IMR-90 (cell line): ENCODE results near the gene NAT10. TPM values are rescaled to one million over a fixed set of nuclear protein-coding genes. Genes with fewer than 3 reads are reported as not detected.

ENCODE experiments used
- ATAC-seq: fragments of 200-7000 bp; cut with Tn5 transposase; 2 replicates; pipeline ENCODE4 v1.9.1; 2020; ENCODE audit warnings: low read depth, mild to moderate bottlenecking, moderate library complexity
- BruUV-seq: library from RNA; stranded (reverse); fragments of 400-500 nt; replicated peaks from 2 replicates; lab custom pipeline; 2021; lab: Mats Ljungman, UMichigan
- CTCF ChIA-PET: fragments of 300-600 bp; formaldehyde crosslinking; extraction: SDS; loops from one replicate; lab custom pipeline; 2021; ENCODE audit warnings: antibody characterized with exemption; lab: Yijun Ruan, JAX
- POLR2A ChIA-PET: fragments of 300-600 bp; sonication (Branson Sonifier 250); formaldehyde crosslinking; loops from one replicate; lab custom pipeline; 2022; ENCODE audit warnings: antibody characterized with exemption; ENCODE audit not compliant: unreplicated experiment; lab: Charles Lee
- DNase-seq: peaks from one replicate; pipeline ENCODE4 v3.0.0; 2013
- H2AFZ ChIP-seq: replicated peaks from 2 replicates; pipeline ENCODE3; 2013; ENCODE audit warnings: low read length, mild to moderate bottlenecking; ENCODE audit not compliant: poor library complexity
- H2AK5ac ChIP-seq: 2 replicates; pipeline ENCODE4 v1.6.1; 2013; ENCODE audit warnings: low read depth, low read length, inconsistent platforms
- H2AK9ac ChIP-seq: replicated peaks from 2 replicates; pipeline ENCODE3; 2013; ENCODE audit warnings: mild to moderate bottlenecking, low read depth, low read length, moderate library complexity; ENCODE audit not compliant: poor library complexity
- H2BK120ac ChIP-seq: 2 replicates; pipeline ENCODE4 v1.6.1; 2013; ENCODE audit warnings: low read depth, low read length, inconsistent platforms
- H2BK15ac ChIP-seq: 3 replicates; pipeline ENCODE4 v1.6.1; 2013; ENCODE audit warnings: low read depth, low read length, inconsistent platforms
- H2BK20ac ChIP-seq: 2 replicates; pipeline ENCODE4 v1.6.1; 2013; ENCODE audit warnings: low read depth, mild to moderate bottlenecking, inconsistent platforms, low read length, moderate library complexity
- H2BK5ac ChIP-seq: 2 replicates; pipeline ENCODE4 v1.6.1; 2013; ENCODE audit warnings: mild to moderate bottlenecking, low read depth, low read length, inconsistent platforms; ENCODE audit not compliant: poor library complexity, severe bottlenecking
- H3K14ac ChIP-seq: replicated peaks from 2 replicates; pipeline ENCODE4 v1.6.1; 2013; ENCODE audit warnings: low read depth, low read length, inconsistent platforms
- H3K18ac ChIP-seq: 2 replicates; pipeline ENCODE4 v1.6.1; 2013; ENCODE audit warnings: low read depth, low read length, control low read depth
- H3K23ac ChIP-seq: 2 replicates; pipeline ENCODE4 v1.6.1; 2013; ENCODE audit warnings: low read depth, low read length, inconsistent platforms
- H3K27ac ChIP-seq: 2 replicates; pipeline ENCODE4 v1.5.1; 2013; ENCODE audit warnings: mild to moderate bottlenecking, control low read depth, low read length; ENCODE audit not compliant: insufficient read depth
- H3K27me3 ChIP-seq: 2 replicates; pipeline ENCODE4 v1.6.1; 2013; ENCODE audit warnings: low read length; ENCODE audit not compliant: control insufficient read depth, insufficient read depth
- H3K36me3 ChIP-seq: 2 replicates; pipeline ENCODE4 v1.6.1; 2013; ENCODE audit warnings: low read length, mixed read lengths; ENCODE audit not compliant: control insufficient read depth, insufficient read depth
- H3K4ac ChIP-seq: 2 replicates; pipeline ENCODE4 v1.6.1; 2013; ENCODE audit warnings: low read depth, low read length, inconsistent platforms
- H3K4me1 ChIP-seq: 2 replicates; pipeline ENCODE4 v1.6.1; 2013; ENCODE audit warnings: low read length, mixed read lengths; ENCODE audit not compliant: control insufficient read depth, insufficient read depth
- H3K4me2 ChIP-seq: 2 replicates; pipeline ENCODE4 v1.6.1; 2013; ENCODE audit warnings: low read depth, mild to moderate bottlenecking, control low read depth, low read length, moderate library complexity
- H3K4me3 ChIP-seq: 2 replicates; pipeline ENCODE4 v1.5.1; 2013; ENCODE audit warnings: low read depth, mild to moderate bottlenecking, control low read depth, low read length, moderate library complexity; ENCODE audit not compliant: insufficient read depth
- H3K56ac ChIP-seq: 2 replicates; pipeline ENCODE4 v1.6.1; 2013; ENCODE audit warnings: low read length, inconsistent platforms; ENCODE audit not compliant: insufficient read depth; ENCODE audit errors: extremely low read depth
- H3K79me1 ChIP-seq, 2 experiments: 2 replicates each; pipeline ENCODE4 v1.6.1; 2013; ENCODE audit warnings: low read length in 2 of 2, inconsistent platforms in 1 of 2, low read depth in 1 of 2
- H3K9ac ChIP-seq: 2 replicates; pipeline ENCODE4 v1.6.1; 2013; ENCODE audit warnings: low read depth, low read length, control low read depth
- H3K9me1 ChIP-seq: 2 replicates; pipeline ENCODE4 v1.6.1; 2013; ENCODE audit warnings: low read length, inconsistent platforms; ENCODE audit not compliant: insufficient read depth
- H3K9me3 ChIP-seq: 2 replicates; pipeline ENCODE4 v1.6.1; 2013; ENCODE audit warnings: low read length; ENCODE audit not compliant: control insufficient read depth, insufficient read depth
- H4K20me1 ChIP-seq: 2 replicates; pipeline ENCODE4 v1.6.1; 2013; ENCODE audit warnings: low read length, inconsistent platforms; ENCODE audit not compliant: insufficient read depth
- H4K5ac ChIP-seq: 2 replicates; pipeline ENCODE4 v1.6.1; 2013; ENCODE audit warnings: mild to moderate bottlenecking, low read depth, low read length, control low read depth
- H4K8ac ChIP-seq, 2 experiments: 2 replicates each; pipeline ENCODE4 v1.6.1; 2013; ENCODE audit warnings: low read depth in 2 of 2, low read length in 2 of 2, control low read depth in 1 of 2, inconsistent platforms in 1 of 2
- H4K91ac ChIP-seq: 2 replicates; pipeline ENCODE4 v1.6.1; 2013; ENCODE audit warnings: low read depth, low read length, inconsistent platforms; ENCODE audit not compliant: insufficient read depth
- BHLHE40 ChIP-seq: fragments of 150-350 bp; IDR thresholded peaks from 2 replicates; pipeline ENCODE4 v1.6.1; 2016; ENCODE audit warnings: mild to moderate bottlenecking, low read depth, low read length
- CEBPB ChIP-seq: IDR thresholded peaks from 2 replicates; pipeline ENCODE4 v1.6.1; 2012; ENCODE audit warnings: low read depth, low read length, improper control_type of control experiment
- CHD1 ChIP-seq: IDR thresholded peaks from 2 replicates; pipeline ENCODE4 v1.6.1; 2012; ENCODE audit warnings: low read depth, low read length, improper control_type of control experiment
- FOS ChIP-seq: fragments of 150-350 bp; IDR thresholded peaks from 2 replicates; pipeline ENCODE4 v1.6.1; 2016; ENCODE audit warnings: low read depth, low read length
- MAFK ChIP-seq: IDR thresholded peaks from 2 replicates; pipeline ENCODE4 v1.6.1; 2012; ENCODE audit warnings: low read depth, low read length, improper control_type of control experiment
- MAZ ChIP-seq: IDR thresholded peaks from 2 replicates; pipeline ENCODE4 v1.6.1; 2012; ENCODE audit warnings: low read depth, mild to moderate bottlenecking, low read length, improper control_type of control experiment, moderate library complexity, borderline replicate concordance
- MXI1 ChIP-seq: IDR thresholded peaks from 2 replicates; pipeline ENCODE4 v1.6.1; 2012; ENCODE audit warnings: low read depth, mild to moderate bottlenecking, low read length, moderate library complexity, borderline replicate concordance
- POLR2A ChIP-seq: IDR thresholded peaks from 2 replicates; pipeline ENCODE4 v1.6.1; 2012; ENCODE audit warnings: mild to moderate bottlenecking, low read depth, low read length
- RAD21 ChIP-seq: IDR thresholded peaks from 2 replicates; pipeline ENCODE4 v1.6.1; 2012; ENCODE audit warnings: low read length, improper control_type of control experiment
- RCOR1 ChIP-seq: IDR thresholded peaks from 2 replicates; pipeline ENCODE4 v1.6.1; 2012; ENCODE audit warnings: mild to moderate bottlenecking, low read length, improper control_type of control experiment; ENCODE audit not compliant: insufficient replicate concordance
- RFX5 ChIP-seq: IDR thresholded peaks from 2 replicates; pipeline ENCODE4 v1.8.0; 2012; ENCODE audit warnings: low read depth, mild to moderate bottlenecking, low read length, moderate library complexity
- SMC3 ChIP-seq: fragments of 150-350 bp; IDR thresholded peaks from 2 replicates; pipeline ENCODE4 v1.6.1; 2016; ENCODE audit warnings: low read depth, mild to moderate bottlenecking, antibody characterized with exemption, low read length, moderate library complexity
- WGBS, 2 experiments: methylation state at CpG; one replicate each; pipeline versions ENCODE4 v1.1.5 to v1.1.7; 2013; ENCODE audit warnings: missing lambda C conversion rate in 2 of 2; ENCODE audit not compliant: insufficient read length in 1 of 2; ENCODE audit errors: extremely low coverage in 2 of 2; 5-methylcytosine and 5-hydroxymethylcytosine counted together
- dilution Hi-C: fragments of 300-500 bp; cut with HindIII; formaldehyde crosslinking; loops from one replicate; pipeline ENCODE4 v1.14.3; 2018; ENCODE audit warnings: low sequenced_read_pairs; ENCODE audit not compliant: unreplicated experiment
- in situ Hi-C: fragments of 300-500 bp; cut with MboI; formaldehyde crosslinking; loops from 3 replicates; pipeline ENCODE4 v1.14.3; 2019; ENCODE audit warnings: low sequenced_read_pairs, inconsistent platforms, mixed read lengths
- intact Hi-C: fragments of 100-400 bp; cut with micrococcal nuclease; formaldehyde crosslinking; loops from 2 replicates; pipeline ENCODE4 v1.10.0; 2022
- polyA plus RNA-seq, 3 experiments: library from polyadenylated mRNA; depleted of rRNA; stranded (reverse); fragments of >200 nt; gene quantifications; 2 replicates each; pipeline ENCODE4 v1.2.3, GENCODE V29; 2012; ENCODE audit warnings: low replicate concordance in 1 of 3
- total RNA-seq: library from RNA; depleted of rRNA; stranded (reverse); fragments of >200 nt; gene quantifications from 2 replicates; pipeline ENCODE4 v1.2.3, GENCODE V29; 2012
- TF ChIP-seq, protein P1 (sequence below): fragments of 150-350 bp; IDR thresholded peaks from 2 replicates; pipeline ENCODE4 v1.6.1; 2016; ENCODE audit warnings: low read depth, mild to moderate bottlenecking, low read length, moderate library complexity, borderline replicate concordance
- TF ChIP-seq, protein P2 (sequence below): conservative IDR thresholded peaks from 2 replicates; pipeline ENCODE4 v1.5.1; 2012; ENCODE audit warnings: mild to moderate bottlenecking, low read depth, low read length, improper control_type of control experiment

Gene NAT10
- total and polyA plus RNA-seq, 2 of the 4 experiments (the other 2 are of a cell fraction) = 28.1 to 34.8 TPM

DNA sequence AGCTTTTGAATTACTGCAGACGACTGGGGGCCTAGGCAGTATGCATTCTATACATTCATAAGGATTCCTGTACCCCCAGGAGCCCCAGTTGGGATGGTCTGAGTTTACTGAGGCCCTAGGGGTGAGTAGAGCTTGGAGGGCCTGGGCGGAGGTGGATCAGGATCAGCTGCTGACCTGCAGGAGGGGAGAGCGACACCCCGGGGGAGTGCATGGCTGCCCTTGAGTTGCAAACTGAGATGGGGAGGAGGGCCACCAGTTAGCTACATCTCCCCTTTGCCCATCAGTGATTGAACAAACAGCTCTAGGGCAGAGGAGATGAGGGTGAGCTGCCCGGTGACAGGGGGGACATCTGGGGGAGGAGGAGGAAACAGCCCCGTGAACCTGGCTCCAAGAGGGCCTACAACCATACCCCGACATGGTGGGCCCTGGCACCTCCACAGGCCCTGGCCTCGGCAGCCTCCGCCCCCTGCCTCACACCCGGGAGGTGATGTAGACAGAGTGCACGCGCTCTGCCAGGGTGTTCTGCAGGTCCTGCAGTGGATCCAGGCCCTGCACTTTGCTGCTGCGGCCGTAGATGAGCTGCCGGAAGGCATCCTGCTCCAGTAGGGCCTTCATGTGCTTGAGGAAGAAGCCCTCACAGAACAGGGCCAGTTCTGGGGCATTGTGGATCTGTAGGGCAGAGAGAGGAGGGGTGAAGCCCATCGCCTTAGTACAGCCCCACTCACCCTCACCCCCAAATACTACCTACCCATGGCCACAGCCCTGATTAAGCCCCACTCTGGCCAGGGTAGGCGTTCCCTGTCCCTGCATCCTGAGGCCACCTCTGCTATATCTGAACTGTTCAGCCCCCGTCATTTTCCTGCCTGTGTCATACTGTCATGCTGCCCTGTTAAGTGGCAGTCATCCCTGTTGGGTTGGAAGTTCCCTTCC lies 46.8 kb downstream of the NAT10 start:
- dilution Hi-C loops (no loop called here), intact Hi-C loops (no loop called here), in situ Hi-C loops (no loop called here)
- Histone ChIP-seq H4K20me1 (no peaks in the 10 kb centered on the region; the same call in 1 of the 2 replicates), H4K91ac (no peak overlapping the region), H4K8ac (no peak overlapping the region), H3K14ac (no peak overlapping the region), H3K9ac (no peak overlapping the region), H3K4ac (no peak overlapping the region), H3K4me3 (no peak overlapping the region), H3K9me3 (no peaks in the 10 kb centered on the region), H3K36me3 (peaks cover 25% of the 10 kb centered on the region), H3K27ac (no peak overlapping the region), H3K23ac (no peak overlapping the region), H2BK20ac (no peak overlapping the region), H3K9me1 (no peaks in the 10 kb centered on the region), H2AK5ac (no peak overlapping the region), H2BK15ac (no peak overlapping the region), H3K4me2 (no peak overlapping the region), H3K18ac (no peak overlapping the region), H3K4me1 (peaks cover 2% of the 10 kb centered on the region; the same call in 1 of the 2 replicates), H2BK5ac (no peak overlapping the region), H3K27me3 (no peaks in the 10 kb centered on the region), H2BK120ac (no peak overlapping the region), H2AFZ (no peak overlapping the region), H4K5ac (no peak overlapping the region), H3K56ac (no peak overlapping the region), H3K79me1 (no peaks in the 10 kb centered on the region; a peak in 1 of 4 replicates), H2AK9ac (peak overlapping the region; percentile 11)
- ChIA-PET CTCF (interaction anchor here (0.6 kb wide), 1 partner anchor 718 kb away, joined by 3 read pairs; no protein-coding TSS in a partner anchor), POLR2A (no interaction called here)
- DNase-seq (no peak), ATAC-seq (no peak)
- no TSS peak for BruUV-seq
- WGBS, 2 experiments = 72% methylated on average over 5 of the region's 18 CpGs; no CpG with 5 or more reads in 1 of the 2 experiments
- TF ChIP-seq RFX5 (no peak), BHLHE40 (no peak), CHD1 (no peak), RAD21 (no peak), MAFK (no peak), MXI1 (no peak), FOS (no peak), SMC3 (no peak), MAZ (no peak), CEBPB (no peak), POLR2A (no peak), RCOR1 (no peak)
- TF ChIP-seq, protein P1, sequence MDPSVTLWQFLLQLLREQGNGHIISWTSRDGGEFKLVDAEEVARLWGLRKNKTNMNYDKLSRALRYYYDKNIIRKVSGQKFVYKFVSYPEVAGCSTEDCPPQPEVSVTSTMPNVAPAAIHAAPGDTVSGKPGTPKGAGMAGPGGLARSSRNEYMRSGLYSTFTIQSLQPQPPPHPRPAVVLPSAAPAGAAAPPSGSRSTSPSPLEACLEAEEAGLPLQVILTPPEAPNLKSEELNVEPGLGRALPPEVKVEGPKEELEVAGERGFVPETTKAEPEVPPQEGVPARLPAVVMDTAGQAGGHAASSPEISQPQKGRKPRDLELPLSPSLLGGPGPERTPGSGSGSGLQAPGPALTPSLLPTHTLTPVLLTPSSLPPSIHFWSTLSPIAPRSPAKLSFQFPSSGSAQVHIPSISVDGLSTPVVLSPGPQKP = no peak
- TF ChIP-seq, protein P2, sequence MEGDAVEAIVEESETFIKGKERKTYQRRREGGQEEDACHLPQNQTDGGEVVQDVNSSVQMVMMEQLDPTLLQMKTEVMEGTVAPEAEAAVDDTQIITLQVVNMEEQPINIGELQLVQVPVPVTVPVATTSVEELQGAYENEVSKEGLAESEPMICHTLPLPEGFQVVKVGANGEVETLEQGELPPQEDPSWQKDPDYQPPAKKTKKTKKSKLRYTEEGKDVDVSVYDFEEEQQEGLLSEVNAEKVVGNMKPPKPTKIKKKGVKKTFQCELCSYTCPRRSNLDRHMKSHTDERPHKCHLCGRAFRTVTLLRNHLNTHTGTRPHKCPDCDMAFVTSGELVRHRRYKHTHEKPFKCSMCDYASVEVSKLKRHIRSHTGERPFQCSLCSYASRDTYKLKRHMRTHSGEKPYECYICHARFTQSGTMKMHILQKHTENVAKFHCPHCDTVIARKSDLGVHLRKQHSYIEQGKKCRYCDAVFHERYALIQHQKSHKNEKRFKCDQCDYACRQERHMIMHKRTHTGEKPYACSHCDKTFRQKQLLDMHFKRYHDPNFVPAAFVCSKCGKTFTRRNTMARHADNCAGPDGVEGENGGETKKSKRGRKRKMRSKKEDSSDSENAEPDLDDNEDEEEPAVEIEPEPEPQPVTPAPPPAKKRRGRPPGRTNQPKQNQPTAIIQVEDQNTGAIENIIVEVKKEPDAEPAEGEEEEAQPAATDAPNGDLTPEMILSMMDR = no peak
